HL-60 (cell line): ENCODE measurements around the gene CACFD1.

ENCODE experiments used
- DNase-seq, 2 experiments: peaks; one replicate each; pipeline ENCODE4 v3.0.0-alpha.2; 2010 to 2020; ENCODE audit warnings: low read depth in 1 of 2, low spot score in 1 of 2
- H3K27ac ChIP-seq: fragments of 250-450 bp; sonication (Bioruptor Pico); replicated peaks from 2 replicates; pipeline ENCODE4 v1.5.1; 2020; ENCODE audit warnings: mild to moderate bottlenecking, moderate library complexity
- H3K27me3 ChIP-seq: fragments of 250-450 bp; sonication (Bioruptor Pico); 2 replicates; pipeline ENCODE4 v1.5.1; 2021; ENCODE audit warnings: mild to moderate bottlenecking, moderate library complexity; ENCODE audit not compliant: insufficient read depth, poor library complexity, severe bottlenecking
- H3K4me3 ChIP-seq: replicated peaks from 2 replicates; pipeline ENCODE4 v1.5.1; 2011; ENCODE audit warnings: mild to moderate bottlenecking, control low read depth, low read length; ENCODE audit not compliant: insufficient read depth
- GABPA ChIP-seq: IDR thresholded peaks from 2 replicates; pipeline ENCODE4 v1.6.1; 2012; ENCODE audit warnings: low read depth
- POLR2AphosphoS5 ChIP-seq: IDR thresholded peaks from 2 replicates; pipeline ENCODE4 v1.6.1; 2012; ENCODE audit warnings: low read depth
- SPI1 ChIP-seq: IDR thresholded peaks from 2 replicates; pipeline ENCODE4 v1.6.1; 2012; ENCODE audit warnings: low read depth, mild to moderate bottlenecking, borderline replicate concordance
- TF ChIP-seq, protein P1 (sequence below): IDR thresholded peaks from one replicate; pipeline ENCODE4 v1.5.1; 2011; ENCODE audit warnings: low read length, control low read depth, inconsistent platforms; ENCODE audit not compliant: insufficient read depth
- TF ChIP-seq, protein P2 (sequence below): IDR thresholded peaks from 2 replicates; pipeline ENCODE4 v1.6.1; 2012; ENCODE audit warnings: low read depth; ENCODE audit not compliant: insufficient replicate concordance

The CACFD1 gene

DNA sequence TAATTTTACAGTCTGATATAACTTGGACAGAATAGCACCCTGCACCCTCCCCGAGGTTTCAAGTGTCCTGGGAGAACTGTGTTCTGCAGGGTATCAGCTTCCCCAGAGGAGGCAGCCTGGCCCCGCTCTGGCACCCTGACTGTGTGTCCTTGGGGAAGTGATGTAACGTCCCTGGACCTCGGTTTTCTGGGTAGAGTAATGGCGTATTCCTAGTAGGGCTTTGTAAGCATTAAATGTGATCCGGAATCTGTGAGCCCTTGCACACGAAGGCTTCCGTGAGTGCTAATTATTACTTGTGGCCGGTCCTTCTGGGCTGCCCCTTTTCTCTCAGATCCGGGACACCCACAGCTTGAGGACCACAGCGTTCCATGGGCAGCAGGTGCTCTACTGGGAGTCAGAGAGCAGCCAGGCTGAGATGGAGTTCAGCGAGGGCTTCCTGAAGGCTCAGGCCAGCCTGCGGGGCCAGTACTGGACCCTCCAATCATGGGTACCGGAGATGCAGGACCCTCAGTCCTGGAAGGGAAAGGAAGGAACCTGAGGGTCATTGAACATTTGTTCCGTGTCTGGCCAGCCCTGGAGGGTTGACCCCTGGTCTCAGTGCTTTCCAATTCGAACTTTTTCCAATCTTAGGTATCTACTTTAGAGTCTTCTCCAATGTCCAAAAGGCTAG, 1.0 kb upstream of the CACFD1 start:
- peak in 1 of 2 experiments; percentile 52 for DNase-seq
- TF ChIP-seq SPI1 (no peak), POLR2AphosphoS5 (no peak), GABPA (no peak)
- TF ChIP-seq, protein P1, sequence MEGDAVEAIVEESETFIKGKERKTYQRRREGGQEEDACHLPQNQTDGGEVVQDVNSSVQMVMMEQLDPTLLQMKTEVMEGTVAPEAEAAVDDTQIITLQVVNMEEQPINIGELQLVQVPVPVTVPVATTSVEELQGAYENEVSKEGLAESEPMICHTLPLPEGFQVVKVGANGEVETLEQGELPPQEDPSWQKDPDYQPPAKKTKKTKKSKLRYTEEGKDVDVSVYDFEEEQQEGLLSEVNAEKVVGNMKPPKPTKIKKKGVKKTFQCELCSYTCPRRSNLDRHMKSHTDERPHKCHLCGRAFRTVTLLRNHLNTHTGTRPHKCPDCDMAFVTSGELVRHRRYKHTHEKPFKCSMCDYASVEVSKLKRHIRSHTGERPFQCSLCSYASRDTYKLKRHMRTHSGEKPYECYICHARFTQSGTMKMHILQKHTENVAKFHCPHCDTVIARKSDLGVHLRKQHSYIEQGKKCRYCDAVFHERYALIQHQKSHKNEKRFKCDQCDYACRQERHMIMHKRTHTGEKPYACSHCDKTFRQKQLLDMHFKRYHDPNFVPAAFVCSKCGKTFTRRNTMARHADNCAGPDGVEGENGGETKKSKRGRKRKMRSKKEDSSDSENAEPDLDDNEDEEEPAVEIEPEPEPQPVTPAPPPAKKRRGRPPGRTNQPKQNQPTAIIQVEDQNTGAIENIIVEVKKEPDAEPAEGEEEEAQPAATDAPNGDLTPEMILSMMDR, result no peak
- TF ChIP-seq, protein P2, sequence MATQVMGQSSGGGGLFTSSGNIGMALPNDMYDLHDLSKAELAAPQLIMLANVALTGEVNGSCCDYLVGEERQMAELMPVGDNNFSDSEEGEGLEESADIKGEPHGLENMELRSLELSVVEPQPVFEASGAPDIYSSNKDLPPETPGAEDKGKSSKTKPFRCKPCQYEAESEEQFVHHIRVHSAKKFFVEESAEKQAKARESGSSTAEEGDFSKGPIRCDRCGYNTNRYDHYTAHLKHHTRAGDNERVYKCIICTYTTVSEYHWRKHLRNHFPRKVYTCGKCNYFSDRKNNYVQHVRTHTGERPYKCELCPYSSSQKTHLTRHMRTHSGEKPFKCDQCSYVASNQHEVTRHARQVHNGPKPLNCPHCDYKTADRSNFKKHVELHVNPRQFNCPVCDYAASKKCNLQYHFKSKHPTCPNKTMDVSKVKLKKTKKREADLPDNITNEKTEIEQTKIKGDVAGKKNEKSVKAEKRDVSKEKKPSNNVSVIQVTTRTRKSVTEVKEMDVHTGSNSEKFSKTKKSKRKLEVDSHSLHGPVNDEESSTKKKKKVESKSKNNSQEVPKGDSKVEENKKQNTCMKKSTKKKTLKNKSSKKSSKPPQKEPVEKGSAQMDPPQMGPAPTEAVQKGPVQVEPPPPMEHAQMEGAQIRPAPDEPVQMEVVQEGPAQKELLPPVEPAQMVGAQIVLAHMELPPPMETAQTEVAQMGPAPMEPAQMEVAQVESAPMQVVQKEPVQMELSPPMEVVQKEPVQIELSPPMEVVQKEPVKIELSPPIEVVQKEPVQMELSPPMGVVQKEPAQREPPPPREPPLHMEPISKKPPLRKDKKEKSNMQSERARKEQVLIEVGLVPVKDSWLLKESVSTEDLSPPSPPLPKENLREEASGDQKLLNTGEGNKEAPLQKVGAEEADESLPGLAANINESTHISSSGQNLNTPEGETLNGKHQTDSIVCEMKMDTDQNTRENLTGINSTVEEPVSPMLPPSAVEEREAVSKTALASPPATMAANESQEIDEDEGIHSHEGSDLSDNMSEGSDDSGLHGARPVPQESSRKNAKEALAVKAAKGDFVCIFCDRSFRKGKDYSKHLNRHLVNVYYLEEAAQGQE, result no peak
- H3K27me3 ChIP-seq, result peaks cover 16% of the 10 kb centered on the region
- H3K27ac ChIP-seq, result no peak overlapping the region
- H3K4me3 ChIP-seq, result no peak overlapping the region; the same call in 1 of the 2 replicates

DNA sequence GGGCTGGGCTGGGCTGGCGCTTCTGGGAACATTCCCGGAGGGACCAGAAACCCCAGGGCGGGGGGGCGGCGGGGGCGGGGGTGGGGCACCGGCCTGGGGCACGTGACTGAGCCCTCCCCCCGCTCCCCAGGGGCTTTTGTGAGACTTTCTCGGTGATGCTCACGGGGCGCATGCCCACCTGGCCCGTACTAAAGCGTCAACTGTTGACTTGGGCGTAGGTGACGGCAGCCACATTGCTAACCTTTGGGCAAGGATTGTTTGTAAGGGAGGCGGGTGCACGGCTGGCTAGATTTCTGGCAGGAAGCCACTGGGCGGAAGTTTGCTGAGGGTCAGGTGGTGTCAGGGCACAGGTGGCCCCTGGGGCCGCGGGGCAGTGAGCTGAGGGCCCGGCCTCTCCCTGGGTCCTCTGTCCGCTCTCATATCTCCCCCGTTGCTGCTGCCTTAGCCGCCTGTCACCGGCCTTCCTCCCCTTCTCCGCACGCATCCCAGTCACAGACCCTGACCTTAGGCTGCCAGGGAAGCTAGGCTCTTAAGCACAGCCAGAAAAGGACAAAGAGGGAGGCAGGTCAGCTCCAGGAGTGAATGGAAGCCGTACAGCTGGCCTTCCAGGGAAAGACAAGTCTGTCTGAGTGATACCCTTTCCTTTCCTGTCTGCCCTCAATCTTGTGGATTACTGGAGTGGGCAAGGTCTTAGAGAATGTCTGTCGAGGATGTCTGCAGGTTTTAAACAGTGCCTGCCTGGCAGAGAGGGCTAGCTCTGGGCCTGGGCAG, 812 bp downstream of the CACFD1 start:
- DNase-seq, result no peak
- Histone ChIP-seq H3K27me3 (peaks cover 16% of the 10 kb centered on the region), H3K27ac (no peak overlapping the region), H3K4me3 (peak overlapping the region; percentile 63)
- TF ChIP-seq POLR2AphosphoS5, result no peak
- no peak for TF ChIP-seq GABPA
- no peak for TF ChIP-seq SPI1
- TF ChIP-seq, protein P2, result no peak
- TF ChIP-seq, protein P1, result no peak

DNA sequence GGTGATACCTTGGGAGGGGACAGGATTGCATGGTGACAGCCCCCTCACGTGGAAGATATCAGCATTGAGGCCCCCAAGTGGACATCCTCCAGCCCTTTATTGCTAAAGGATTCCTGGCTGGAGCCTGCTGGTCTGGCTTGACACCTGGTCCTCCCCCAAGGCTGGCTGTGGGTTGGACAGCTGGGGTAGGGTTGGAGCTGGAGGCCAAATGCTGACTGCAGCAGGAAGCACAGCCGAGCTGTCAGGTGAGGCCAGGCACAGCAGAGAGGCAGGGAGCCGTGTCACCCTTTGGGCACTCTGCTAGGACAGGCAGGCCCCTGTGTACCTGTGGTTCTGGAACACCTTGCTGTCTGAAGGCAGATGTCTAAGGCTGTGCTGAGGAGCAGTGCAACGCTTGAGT, 2.2 kb downstream of the CACFD1 start:
- DNase-seq, result no peak
- Histone ChIP-seq H3K4me3 (no peak overlapping the region), H3K27me3 (peaks cover 16% of the 10 kb centered on the region), H3K27ac (no peak overlapping the region)
- TF ChIP-seq, protein P1, result no peak
- TF ChIP-seq, protein P2, result no peak
- TF ChIP-seq GABPA, result no peak
